H1 (cell line): ENCODE measurements around the gene CACNA2D4. TPM values are rescaled to one million over a fixed set of nuclear protein-coding genes. Genes with fewer than 3 reads are reported as not detected.

Experiments used
- CTCF ChIA-PET: fragments of 300-600 bp; sonication (Branson Sonifier 250); formaldehyde crosslinking; loops from one replicate; lab custom pipeline; 2021; ENCODE audit not compliant: partially characterized antibody; lab: Charles Lee
- POLR2A ChIA-PET: fragments of 300-600 bp; sonication (Branson Sonifier 250); formaldehyde crosslinking; loops from one replicate; lab custom pipeline; 2021; ENCODE audit warnings: inconsistent platforms; ENCODE audit not compliant: partially characterized antibody; lab: Charles Lee
- DNase-seq, 2 experiments: peaks; one replicate each; pipeline versions ENCODE4 v3.0.0 to v3.0.0-alpha.2; 2010 to 2022; ENCODE audit warnings: low spot score in 2 of 2, low read depth in 1 of 2, mixed read lengths in 1 of 2
- FAIRE-seq: peaks from 2 replicates; lab custom pipeline; 2011; peaks lifted over from hg19 to GRCh38; lab: Jason Lieb, UNC
- H2AFZ ChIP-seq: 2 replicates; pipeline ENCODE4 v1.8.1; 2012; ENCODE audit warnings: low read length, inconsistent platforms
- H2AK5ac ChIP-seq: 2 replicates; pipeline ENCODE4 v1.6.1; 2013; ENCODE audit warnings: low read depth, low read length
- H2BK120ac ChIP-seq: replicated peaks from 2 replicates; pipeline ENCODE3; 2013; ENCODE audit warnings: low read depth, low read length, inconsistent platforms
- H2BK12ac ChIP-seq: 2 replicates; pipeline ENCODE4 v1.6.1; 2013; ENCODE audit warnings: low read depth, low read length
- H2BK15ac ChIP-seq: 2 replicates; pipeline ENCODE4 v1.6.1; 2013; ENCODE audit warnings: low read length
- H2BK20ac ChIP-seq: 2 replicates; pipeline ENCODE4 v1.6.1; 2013; ENCODE audit warnings: low read length
- H2BK5ac ChIP-seq: 2 replicates; pipeline ENCODE4 v1.6.1; 2013; ENCODE audit warnings: low read depth, low read length
- H3K14ac ChIP-seq: 2 replicates; pipeline ENCODE4 v1.6.1; 2013; ENCODE audit warnings: inconsistent platforms; ENCODE audit not compliant: insufficient read length
- H3K18ac ChIP-seq: 2 replicates; pipeline ENCODE4 v1.6.1; 2013; ENCODE audit warnings: low read length; ENCODE audit errors: extremely low read depth
- H3K23ac ChIP-seq: 2 replicates; pipeline ENCODE4 v1.6.1; 2013; ENCODE audit warnings: inconsistent platforms; ENCODE audit not compliant: insufficient read length
- H3K23me2 ChIP-seq: 2 replicates; pipeline ENCODE4 v1.6.1; 2013; ENCODE audit warnings: low read depth, low read length
- H3K27ac ChIP-seq: 2 replicates; pipeline ENCODE4 v1.6.1; 2011; ENCODE audit warnings: low read depth, low read length, inconsistent platforms
- H3K27me3 ChIP-seq, 4 experiments: replicated peaks in 1 of 4; 1 replicate in 1 of 4; 2 replicates in 3 of 4; pipeline versions ENCODE4 v1.6.1 to v1.8.1; 2011 to 2013; ENCODE audit warnings: low read length in 3 of 4, mild to moderate bottlenecking in 3 of 4, inconsistent platforms in 2 of 4, mixed read lengths in 2 of 4, moderate library complexity in 1 of 4; ENCODE audit not compliant: control insufficient read depth in 3 of 4, insufficient read depth in 3 of 4; ENCODE audit errors: extremely low read depth in 1 of 4
- H3K36me3 ChIP-seq, 4 experiments: 2 replicates each; pipeline versions ENCODE4 v1.6.1 to v1.8.1; 2011 to 2013; ENCODE audit warnings: mild to moderate bottlenecking in 4 of 4, low read length in 3 of 4, moderate library complexity in 2 of 4, control low read depth in 1 of 4, inconsistent platforms in 1 of 4; ENCODE audit not compliant: insufficient read depth in 4 of 4, control insufficient read depth in 2 of 4
- H3K4ac ChIP-seq: replicated peaks from 2 replicates; pipeline ENCODE3; 2013; ENCODE audit warnings: low read length, low read depth, mixed read lengths, inconsistent platforms; ENCODE audit not compliant: insufficient read length
- H3K4me1 ChIP-seq, 4 experiments: replicated peaks in 1 of 4; 1 replicate in 1 of 4; 2 replicates in 3 of 4; pipeline versions ENCODE4 v1.6.1 to v1.8.1; 2011 to 2013; ENCODE audit warnings: low read length in 3 of 4, inconsistent platforms in 2 of 4, mixed read lengths in 1 of 4; ENCODE audit not compliant: insufficient read depth in 4 of 4, control insufficient read depth in 3 of 4
- H3K4me2 ChIP-seq, 2 experiments: 2 replicates each; pipeline versions ENCODE4 v1.6.1 to v1.8.1; 2011 to 2013; ENCODE audit warnings: low read depth in 2 of 2, low read length in 2 of 2, control low read depth in 1 of 2, inconsistent platforms in 1 of 2, mild to moderate bottlenecking in 1 of 2; ENCODE audit not compliant: insufficient read depth in 1 of 2
- H3K4me3 ChIP-seq, 4 experiments: fragments of 200-600, 300-600 bp in 1 of 4; sonication (generic), shearing (Covaris generic), sonication (Bioruptor Twin) in 1 of 4; 2 replicates each; pipeline versions ENCODE4 v1.5.1 to v1.8.1; 2011 to 2016; ENCODE audit warnings: low read length in 4 of 4, low read depth in 3 of 4, control low read depth in 2 of 4, inconsistent platforms in 2 of 4, mild to moderate bottlenecking in 2 of 4, mixed read lengths in 1 of 4, moderate library complexity in 1 of 4; ENCODE audit not compliant: insufficient read depth in 2 of 4; ENCODE audit errors: extremely low read depth in 1 of 4
- H3K56ac ChIP-seq: replicated peaks from 2 replicates; pipeline ENCODE3; 2013; ENCODE audit warnings: low read depth, mild to moderate bottlenecking, mixed read lengths, low read length, inconsistent platforms; ENCODE audit not compliant: insufficient read length
- H3K79me1 ChIP-seq: 2 replicates; pipeline ENCODE4 v1.6.1; 2013; ENCODE audit warnings: low read depth, low read length, control low read depth
- H3K79me2 ChIP-seq, 2 experiments: 2 replicates each; pipeline versions ENCODE4 v1.6.1 to v1.8.1; 2012 to 2013; ENCODE audit warnings: low read length in 2 of 2, mild to moderate bottlenecking in 2 of 2, inconsistent platforms in 1 of 2; ENCODE audit not compliant: insufficient read depth in 2 of 2, control insufficient read depth in 1 of 2
- H3K9ac ChIP-seq, 4 experiments: replicated peaks in 1 of 4; 1 replicate in 1 of 4; 2 replicates in 3 of 4; pipeline versions ENCODE4 v1.6.1 to v1.8.1; 2011 to 2013; ENCODE audit warnings: low read depth in 3 of 4, low read length in 3 of 4, control low read depth in 2 of 4, mild to moderate bottlenecking in 2 of 4, moderate library complexity in 2 of 4, inconsistent platforms in 1 of 4; ENCODE audit errors: extremely low read depth in 1 of 4
- H3K9me3 ChIP-seq, 2 experiments: 2 replicates each; pipeline versions ENCODE4 v1.6.1 to v1.8.1; 2012 to 2013; ENCODE audit warnings: mild to moderate bottlenecking in 2 of 2, moderate library complexity in 2 of 2, control low read depth in 1 of 2, inconsistent platforms in 1 of 2, low read depth in 1 of 2, low read length in 1 of 2, mixed read lengths in 1 of 2; ENCODE audit not compliant: insufficient read depth in 2 of 2
- H4K20me1 ChIP-seq, 2 experiments: replicated peaks in 1 of 2; 2 replicates each; pipeline versions ENCODE3 to v1.8.1; 2011 to 2013; ENCODE audit warnings: inconsistent platforms in 2 of 2, low read length in 2 of 2, mild to moderate bottlenecking in 1 of 2; ENCODE audit not compliant: insufficient read depth in 2 of 2, control insufficient read depth in 1 of 2
- H4K5ac ChIP-seq: 2 replicates; pipeline ENCODE4 v1.6.1; 2013; ENCODE audit warnings: low read length, low read depth, mixed read lengths, inconsistent platforms; ENCODE audit not compliant: insufficient read length
- H4K8ac ChIP-seq: 2 replicates; pipeline ENCODE4 v1.8.0; 2013; ENCODE audit warnings: mild to moderate bottlenecking, moderate library complexity, low read length, inconsistent platforms; ENCODE audit not compliant: insufficient read depth; ENCODE audit errors: extremely low read depth
- H4K91ac ChIP-seq: replicated peaks from 2 replicates; pipeline ENCODE3; 2013; ENCODE audit warnings: low read length, mixed read lengths, inconsistent platforms; ENCODE audit not compliant: insufficient read length
- CBX8 ChIP-seq: fragments of 300-800, 300-1000 bp; sonication (generic); IDR thresholded peaks from 2 replicates; pipeline ENCODE4 v1.7.1; 2016; ENCODE audit warnings: low read depth, low read length, borderline replicate concordance
- SAP30 ChIP-seq: fragments of 300-600 bp; sonication (generic); IDR thresholded peaks from 2 replicates; pipeline ENCODE4 v1.7.1; 2012; ENCODE audit warnings: low read length, moderate library complexity, mild to moderate bottlenecking, inconsistent platforms; ENCODE audit not compliant: insufficient read depth, insufficient replicate concordance
- WGBS, 2 experiments: shearing (Covaris generic) in 1 of 2; methylation state at CpG; one replicate each; pipeline versions ENCODE4 v1.1.6 to v1.1.7; 2013 to 2015; ENCODE audit warnings: low lambda C conversion rate in 2 of 2, mixed read lengths in 2 of 2, inconsistent platforms in 1 of 2, low coverage in 1 of 2, missing lambda C conversion rate in 1 of 2; ENCODE audit not compliant: insufficient replicate concordance in 2 of 2, insufficient coverage in 1 of 2, insufficient read length in 1 of 2; ENCODE audit errors: extremely low coverage in 1 of 2, missing lambda C conversion rate in 1 of 2; 5-methylcytosine and 5-hydroxymethylcytosine counted together
- polyA plus RNA-seq, 7 experiments: library from polyadenylated mRNA; depleted of rRNA in 3 of 7; stranded (reverse) in 5 of 7; unstranded in 2 of 7; fragments of >200 nt in 5 of 7; fragments of 200-250 nt in 2 of 7; gene quantifications; 1 replicate in 5 of 7; 2 replicates in 1 of 7; 4 replicates in 1 of 7; pipeline versions ENCODE4 v1.2.1 to v1.2.3, GENCODE V29; 2011 to 2013; ENCODE audit warnings: missing spikeins in 2 of 7, mixed read lengths in 2 of 7
- total RNA-seq: library from RNA; stranded (reverse); fragmentation: NEBNext Ultra II Directional; extraction: Animal tissue kit (Norgen Biotek cat#: 25700); gene quantifications from 2 replicates; pipeline ENCODE4 v1.2.1, GENCODE V29; 2021

CACNA2D4 gene
- total and polyA plus RNA-seq, 2 of the 8 experiments (the other 6 are each of a cell fraction or from before 2014, with no cell fraction given) = 0.44 to 0.88 TPM

GRCh38 chr12:1793426-1794210, 124.8 kb downstream of the CACNA2D4 start:
- no peak overlapping the region for H3K18ac ChIP-seq
- no peak overlapping the region for H4K5ac ChIP-seq
- no peaks in the 10 kb centered on the region for H3K79me1 ChIP-seq
- no peaks in the 10 kb centered on the region for H3K9me3 ChIP-seq
- H3K4me3 ChIP-seq = no peak overlapping the region
- TF ChIP-seq SAP30 (no peak), CBX8 (no peak)
- FAIRE-seq = no peak
- no peak overlapping the region for H2AFZ ChIP-seq
- H3K9ac ChIP-seq = no peak overlapping the region
- H3K4me2 ChIP-seq = no peak overlapping the region
- H3K36me3 ChIP-seq = no peaks in the 10 kb centered on the region
- peaks cover 1 to 11% (median 7%) of the 10 kb centered on the region in 4 experiments; a peak in 6 of 7 replicates for H3K27me3 ChIP-seq
- H2BK15ac ChIP-seq = no peak overlapping the region
- no peaks in the 10 kb centered on the region for H3K79me2 ChIP-seq
- no peak overlapping the region for H2BK5ac ChIP-seq
- no peak overlapping the region for H3K23ac ChIP-seq
- no peak overlapping the region for H2AK5ac ChIP-seq
- peaks cover 3 to 10% (median 4%) of the 10 kb centered on the region in 4 experiments; a peak in 6 of 7 replicates for H3K4me1 ChIP-seq
- H4K20me1 ChIP-seq = peaks cover 2 to 4% of the 10 kb centered on the region in 2 experiments
- ChIA-PET POLR2A (interaction anchor here (1.4 kb wide), 1 partner anchor 146 kb away, joined by 3 read pairs; no protein-coding TSS in a partner anchor), CTCF (interaction anchor here (0.5 to 14.3 kb wide), 13 partner anchors 30 to 159 kb away, joined by 3 to 265 read pairs (median 4); no protein-coding TSS in a partner anchor)
- no peak overlapping the region for H4K91ac ChIP-seq
- H4K8ac ChIP-seq = no peak overlapping the region
- H2BK12ac ChIP-seq = no peak overlapping the region
- H3K23me2 ChIP-seq = peaks cover 11% of the 10 kb centered on the region
- no peak overlapping the region for H3K27ac ChIP-seq
- H2BK20ac ChIP-seq = no peak overlapping the region
- no peak overlapping the region for H3K4ac ChIP-seq
- no peak overlapping the region for H3K56ac ChIP-seq
- DNase-seq = peak in 1 of 2 experiments; percentile 30
- WGBS, 2 experiments = 88% methylated on average over 21 of the region's 26 CpGs; no CpG with 5 or more reads in 1 of the 2 experiments
- H2BK120ac ChIP-seq = no peak overlapping the region
- H3K14ac ChIP-seq = no peak overlapping the region
